ENCODE results near the gene NFATC3. TPM values are rescaled to one million over a fixed set of nuclear protein-coding genes. Genes with fewer than 3 reads are reported as not detected.

The NFATC3 gene
- total RNA-seq, 1 experiment from 2014 or later = 37.2 TPM

DNA sequence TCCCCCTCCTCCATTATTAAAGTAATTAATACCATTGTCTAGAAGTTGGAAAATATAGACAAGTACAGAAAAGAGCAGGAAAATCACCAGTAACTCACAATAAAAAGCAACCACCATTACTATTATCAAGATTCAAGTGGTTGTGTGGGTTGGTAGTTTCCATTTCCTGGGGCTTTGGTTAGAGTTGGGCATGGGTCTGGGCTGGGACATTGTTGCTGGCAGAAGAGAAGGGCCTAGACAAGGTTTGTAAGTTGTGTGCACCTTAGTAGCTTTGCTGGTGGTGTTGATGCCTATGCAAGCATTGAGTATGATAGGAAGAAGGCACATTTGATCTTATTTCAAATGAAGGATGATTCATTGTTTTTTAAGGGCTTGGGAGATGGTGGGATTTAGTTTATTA is 25.4 kb upstream of the NFATC3 start:
- Histone ChIP-seq H3K27ac (no peak overlapping the region), H3K4me3 (no peak overlapping the region), H3K36me3 (ENCODE audit: low read depth) (no peaks in the 10 kb centered on the region), H3K4me2 (no peak overlapping the region), H3K4me1 (replicated peaks; ENCODE audit: insufficient read depth) (no peaks in the 10 kb centered on the region), H2AFZ (no peak overlapping the region), H4K20me1 (ENCODE audit: insufficient read depth) (no peaks in the 10 kb centered on the region), H3K9me2 (ENCODE audit: insufficient read depth) (no peaks in the 10 kb centered on the region), H3K9me3 (ENCODE audit: insufficient read depth, low read depth) (no peaks in the 10 kb centered on the region), H3F3A (ENCODE audit: insufficient read depth, low read depth) (peaks cover 9% of the 10 kb centered on the region; the same call in 1 of the 2 replicates), H3K27me3 (ENCODE audit: insufficient read depth, low read depth) (no peaks in the 10 kb centered on the region), H3K79me2 (ENCODE audit: low read depth) (no peaks in the 10 kb centered on the region)
- TF ChIP-seq, protein P1, sequence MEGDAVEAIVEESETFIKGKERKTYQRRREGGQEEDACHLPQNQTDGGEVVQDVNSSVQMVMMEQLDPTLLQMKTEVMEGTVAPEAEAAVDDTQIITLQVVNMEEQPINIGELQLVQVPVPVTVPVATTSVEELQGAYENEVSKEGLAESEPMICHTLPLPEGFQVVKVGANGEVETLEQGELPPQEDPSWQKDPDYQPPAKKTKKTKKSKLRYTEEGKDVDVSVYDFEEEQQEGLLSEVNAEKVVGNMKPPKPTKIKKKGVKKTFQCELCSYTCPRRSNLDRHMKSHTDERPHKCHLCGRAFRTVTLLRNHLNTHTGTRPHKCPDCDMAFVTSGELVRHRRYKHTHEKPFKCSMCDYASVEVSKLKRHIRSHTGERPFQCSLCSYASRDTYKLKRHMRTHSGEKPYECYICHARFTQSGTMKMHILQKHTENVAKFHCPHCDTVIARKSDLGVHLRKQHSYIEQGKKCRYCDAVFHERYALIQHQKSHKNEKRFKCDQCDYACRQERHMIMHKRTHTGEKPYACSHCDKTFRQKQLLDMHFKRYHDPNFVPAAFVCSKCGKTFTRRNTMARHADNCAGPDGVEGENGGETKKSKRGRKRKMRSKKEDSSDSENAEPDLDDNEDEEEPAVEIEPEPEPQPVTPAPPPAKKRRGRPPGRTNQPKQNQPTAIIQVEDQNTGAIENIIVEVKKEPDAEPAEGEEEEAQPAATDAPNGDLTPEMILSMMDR (conservative IDR thresholded peaks at IDR 0.05) = no peak
- no peak for TF ChIP-seq EZH2 (IDR thresholded peaks at IDR 0.05; ENCODE audit: low read depth)
- no peak for DNase-seq
- ChIA-PET CTCF (interaction anchor here (0.6 kb wide), 1 partner anchor 209 kb away, joined by 3 read pairs; no protein-coding TSS in a partner anchor), POLR2A (ENCODE audit: unreplicated experiment) (no interaction called here)
- intact Hi-C loops (cut with micrococcal nuclease; ENCODE audit: unreplicated experiment) = no loop called here
- no TSS peak for BruUV-seq (replicated peaks)

DNA sequence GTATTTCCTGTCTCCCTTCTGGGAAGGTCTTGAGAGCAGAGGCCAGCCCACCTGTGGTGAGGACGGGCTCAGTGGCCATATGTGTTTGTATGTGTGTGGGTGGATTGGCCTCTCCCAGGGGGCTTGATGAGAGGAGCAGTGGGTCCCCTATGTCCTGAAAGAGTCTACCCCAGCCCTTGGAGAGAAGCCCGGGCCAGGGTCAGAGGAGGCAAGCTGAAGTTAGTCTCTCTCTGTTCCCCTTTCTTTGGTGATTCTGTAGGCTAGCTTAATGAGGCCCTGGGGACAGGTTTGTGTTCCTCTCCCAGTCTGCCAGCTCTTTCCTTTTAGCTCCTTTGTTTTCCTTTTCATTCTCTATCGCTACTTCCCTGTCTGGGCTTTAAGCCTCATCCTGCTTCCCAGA is 23.8 kb upstream of the NFATC3 start:
- no peak overlapping the region for H3K4me2 ChIP-seq
- no peaks in the 10 kb centered on the region for H3K36me3 ChIP-seq (ENCODE audit: low read depth)
- TF ChIP-seq, protein P1 (conservative IDR thresholded peaks at IDR 0.05) = no peak
- TF ChIP-seq EZH2 (IDR thresholded peaks at IDR 0.05; ENCODE audit: low read depth) = no peak
- no peaks in the 10 kb centered on the region for H3K9me3 ChIP-seq (ENCODE audit: insufficient read depth, low read depth)
- H3K27me3 ChIP-seq (ENCODE audit: insufficient read depth, low read depth) = no peaks in the 10 kb centered on the region
- no peaks in the 10 kb centered on the region; the same call in 1 of the 2 replicates for H4K20me1 ChIP-seq (ENCODE audit: insufficient read depth)
- no peaks in the 10 kb centered on the region for H3K79me2 ChIP-seq (ENCODE audit: low read depth)
- ChIA-PET CTCF (no interaction called here), POLR2A (ENCODE audit: unreplicated experiment) (no interaction called here)
- peaks cover 13% of the 10 kb centered on the region; the same call in 1 of the 2 replicates for H3F3A ChIP-seq (ENCODE audit: insufficient read depth, low read depth)
- BruUV-seq (replicated peaks) = no TSS peak
- no peak overlapping the region for H3K27ac ChIP-seq
- H3K4me1 ChIP-seq (replicated peaks; ENCODE audit: insufficient read depth) = no peaks in the 10 kb centered on the region
- no peak for DNase-seq
- H3K9me2 ChIP-seq (ENCODE audit: insufficient read depth) = no peaks in the 10 kb centered on the region
- no peak overlapping the region for H3K4me3 ChIP-seq
- intact Hi-C loops (cut with micrococcal nuclease; ENCODE audit: unreplicated experiment) = no loop called here
- H2AFZ ChIP-seq = no peak overlapping the region

DNA sequence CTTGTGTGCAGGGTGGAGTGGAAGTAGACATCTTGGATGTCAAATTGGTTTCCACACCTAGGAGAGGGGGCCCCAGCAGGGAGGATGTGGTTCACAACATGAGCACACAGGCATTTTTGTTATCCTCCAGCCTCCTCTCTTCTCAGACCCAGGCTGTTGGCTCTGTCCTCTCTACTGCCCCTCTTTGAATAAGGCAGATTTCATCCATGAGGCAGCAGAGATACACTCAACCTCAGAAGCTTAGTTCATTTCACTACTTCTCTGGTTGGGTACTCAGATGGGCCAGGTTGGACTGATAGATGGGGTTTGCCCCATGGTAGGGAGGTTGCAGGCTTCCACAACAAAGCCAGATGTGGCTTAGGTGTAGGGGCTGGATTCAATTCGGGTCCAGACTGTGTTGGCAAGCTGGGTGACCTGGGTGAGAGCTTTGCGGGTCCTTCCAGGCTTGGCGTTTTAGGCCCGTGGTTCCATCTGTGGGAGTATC is 22.2 kb upstream of the NFATC3 start:
- no peak for DNase-seq
- H2AFZ ChIP-seq = no peak overlapping the region
- H3K4me1 ChIP-seq (replicated peaks; ENCODE audit: insufficient read depth) = no peaks in the 10 kb centered on the region
- no peaks in the 10 kb centered on the region for H3K9me2 ChIP-seq (ENCODE audit: insufficient read depth)
- POLR2A ChIA-PET (ENCODE audit: unreplicated experiment) = no interaction called here
- H3K79me2 ChIP-seq (ENCODE audit: low read depth) = no peaks in the 10 kb centered on the region
- no peak overlapping the region for H3K27ac ChIP-seq
- CTCF ChIA-PET = interaction anchor here (0.7 kb wide), 1 partner anchor 21 kb away, joined by 6 read pairs; no protein-coding TSS in a partner anchor
- peaks cover 13% of the 10 kb centered on the region; the same call in 1 of the 2 replicates for H3F3A ChIP-seq (ENCODE audit: insufficient read depth, low read depth)
- no peaks in the 10 kb centered on the region for H3K36me3 ChIP-seq (ENCODE audit: low read depth)
- no peaks in the 10 kb centered on the region for H3K27me3 ChIP-seq (ENCODE audit: insufficient read depth, low read depth)
- H3K4me3 ChIP-seq = no peak overlapping the region
- intact Hi-C loops (cut with micrococcal nuclease; ENCODE audit: unreplicated experiment) = no loop called here
- no peak overlapping the region for H3K4me2 ChIP-seq
- H4K20me1 ChIP-seq (ENCODE audit: insufficient read depth) = no peaks in the 10 kb centered on the region; the same call in 1 of the 2 replicates
- TF ChIP-seq EZH2 (IDR thresholded peaks at IDR 0.05; ENCODE audit: low read depth) = no peak
- TF ChIP-seq, protein P1 (conservative IDR thresholded peaks at IDR 0.05) = no peak
- no peaks in the 10 kb centered on the region for H3K9me3 ChIP-seq (ENCODE audit: insufficient read depth, low read depth)
- BruUV-seq (replicated peaks) = no TSS peak

Measured in PC-9 (cell line).